Right atrium auricular region (tissue), 2 donors: Measurements from ENCODE around the gene GTPBP4. TPM values are rescaled to one million over a fixed set of nuclear protein-coding genes. Genes with fewer than 3 reads are reported as not detected.
"Not testable (repeated sequence)": the region's sequence is repeated elsewhere in the genome, so short reads cannot be mapped to it uniquely, and the experiment has no call there.

Experiments
- DNase-seq: peaks from one replicate; pipeline ENCODE4 v3.0.0-alpha.2; 2019; ENCODE audit warnings: low spot score
- H3K27ac ChIP-seq, 2 donors: fragments of 200-600 bp; sonication (generic); 1 replicate in 1 of 2; 2 replicates in 1 of 2; pipeline ENCODE4 v1.5.1; 2016 to 2019
- H3K27me3 ChIP-seq, 2 donors: fragments of 200-600 bp; sonication (generic); one replicate each; pipeline versions ENCODE4 v1.5.1 to v1.6.0; 2017 to 2019
- H3K36me3 ChIP-seq: fragments of 200-600 bp; sonication (generic); one replicate; pipeline ENCODE4 v1.5.1; 2016
- H3K4me1 ChIP-seq, 2 donors: fragments of 200-600 bp; sonication (generic); one replicate each; pipeline versions ENCODE4 v1.5.1 to v1.6.0; 2017 to 2019
- H3K4me3 ChIP-seq, 2 donors: fragments of 200-600 bp; sonication (generic); 1 replicate in 1 of 2; 2 replicates in 1 of 2; pipeline ENCODE4 v1.5.1; 2017 to 2019; ENCODE audit warnings: mild to moderate bottlenecking in 1 of 2, moderate library complexity in 1 of 2
- H3K9me3 ChIP-seq, 2 donors: fragments of 200-600 bp; sonication (generic); one replicate each; pipeline ENCODE4 v1.5.1; 2019
- CTCF ChIP-seq, 2 donors: fragments of 200-600 bp; sonication (generic); IDR thresholded peaks; one replicate each; pipeline ENCODE4 v1.5.1; 2019; ENCODE audit warnings: antibody characterized with exemption in 2 of 2
- total RNA-seq, 2 donors: library from RNA; depleted of rRNA; stranded (reverse); fragments of >200 nt; gene quantifications; one replicate each; pipeline ENCODE4 v1.1.0, GENCODE V29; 2016

The GTPBP4 gene
- total RNA-seq, 2 donors from 2014 or later: 14.4 to 14.6 TPM

- TF ChIP-seq CTCF (IDR thresholded peaks at IDR 0.05): no peak
- peaks cover 0 to 33% of the 10 kb centered on the region in 2 donors for H3K4me1 ChIP-seq
- no peaks in the 10 kb centered on the region for H3K9me3 ChIP-seq
- no peaks in the 10 kb centered on the region for H3K27me3 ChIP-seq
- DNase-seq: no peak
- no peak overlapping the region for H3K4me3 ChIP-seq
- H3K27ac ChIP-seq: no peak overlapping the region
- H3K36me3 ChIP-seq: peaks cover 4% of the 10 kb centered on the region
These were observed 75.1 kb downstream of the GTPBP4 start for GRCh38 chr10:1063232-1063865.

DNA sequence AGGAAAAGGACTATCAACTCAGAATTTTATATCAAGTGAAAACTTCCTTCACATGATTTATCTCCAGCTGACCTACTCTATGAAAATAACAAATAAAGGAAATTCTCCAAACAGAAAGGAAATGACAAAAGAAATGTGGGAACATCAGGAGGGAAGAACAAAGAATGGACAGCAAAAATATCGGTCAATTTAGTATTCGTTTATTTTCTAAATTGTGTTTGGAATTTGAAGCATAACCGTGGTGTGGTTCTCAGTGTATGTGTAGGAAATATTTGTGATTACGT is 76.7 kb downstream of the GTPBP4 start:
- no peak for DNase-seq
- H3K9me3 ChIP-seq: no peaks in the 10 kb centered on the region
- no peak overlapping the region for H3K27ac ChIP-seq
- peaks cover 0 to 33% of the 10 kb centered on the region in 2 donors for H3K4me1 ChIP-seq
- TF ChIP-seq CTCF (IDR thresholded peaks at IDR 0.05): no peak
- H3K27me3 ChIP-seq: no peaks in the 10 kb centered on the region
- peaks cover 4% of the 10 kb centered on the region for H3K36me3 ChIP-seq
- H3K4me3 ChIP-seq: no peak overlapping the region

- H3K9me3 ChIP-seq, H3K4me3 ChIP-seq, H3K27me3 ChIP-seq, H3K36me3 ChIP-seq, DNase-seq, H3K27ac ChIP-seq: not testable (repeated sequence)
- peaks cover 0 to 21% of the 10 kb centered on the region in 2 donors for H3K4me1 ChIP-seq
These were observed 78.5 kb downstream of the GTPBP4 start for GRCh38 chr10:1066734-1067133.

DNA sequence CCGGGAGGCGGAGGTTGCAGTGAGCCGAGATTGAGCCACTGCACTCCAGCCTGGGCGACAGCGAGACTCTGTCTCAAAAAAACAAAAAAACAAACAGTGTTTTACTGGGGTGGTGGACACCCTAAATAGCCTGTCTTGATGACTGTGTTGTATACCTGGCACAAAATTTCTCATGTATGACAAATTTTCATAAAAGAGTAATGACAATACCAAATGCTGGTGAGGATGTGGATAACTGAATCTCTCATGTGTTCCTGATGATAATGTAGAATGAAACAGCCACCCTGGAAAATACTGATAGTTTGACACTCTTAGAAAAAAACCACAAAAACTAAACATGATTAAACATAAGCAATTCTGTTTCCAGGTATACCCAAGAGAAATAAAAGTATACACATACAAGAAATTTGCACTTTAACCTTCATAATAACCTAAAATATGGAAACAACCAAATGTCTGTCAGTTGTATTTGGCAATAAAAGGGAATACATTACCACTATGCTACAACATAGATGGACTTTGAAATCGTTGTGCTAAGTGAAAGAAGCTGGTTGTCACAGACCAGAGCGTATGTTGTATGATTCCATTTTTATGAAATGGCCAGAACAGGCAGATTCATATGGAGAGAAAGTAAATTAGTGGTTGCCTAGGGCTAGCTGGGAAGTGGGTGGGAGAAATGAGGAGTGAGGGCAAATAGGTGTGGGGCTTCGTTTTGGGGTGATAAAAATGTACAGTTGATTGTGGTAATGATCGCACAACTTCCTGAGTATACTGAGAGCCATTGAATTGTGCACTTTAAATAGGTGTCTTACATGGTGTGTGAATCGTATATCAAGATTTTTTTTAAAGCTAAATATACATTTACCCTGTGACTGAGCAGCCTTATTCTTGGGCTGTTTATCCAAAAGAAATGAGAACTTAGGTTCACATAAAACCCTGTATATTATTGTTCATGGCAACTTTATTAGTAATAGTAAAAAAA is 80.4 kb downstream of the GTPBP4 start:
- Histone ChIP-seq H3K4me3 (no peak overlapping the region), H3K27me3 (no peaks in the 10 kb centered on the region), H3K9me3 (no peaks in the 10 kb centered on the region), H3K27ac (no peak overlapping the region), H3K36me3 (peaks cover 18% of the 10 kb centered on the region), H3K4me1 (peaks cover 0 to 5% of the 10 kb centered on the region in 2 donors)
- TF ChIP-seq CTCF (IDR thresholded peaks at IDR 0.05): no peak
- DNase-seq: no peak

Other genes starting within 250 kb of the GTPBP4 start
- gene LARP4B, start 56.7 kb upstream of the GTPBP4 start, total RNA-seq: 10 to 100 TPM; 24.2 to 26.1 TPM
- under 1 TPM in 1 of 2 donors, not detected in 1; 0.24 TPM for gene IDI2, start 37.4 kb downstream of the GTPBP4 start, total RNA-seq
- 10 to 100 TPM; 16.7 to 24.3 TPM for gene IDI1, start 60.7 kb downstream of the GTPBP4 start, total RNA-seq
- 10 to 100 TPM; 19.4 to 20.2 TPM for gene WDR37, start 68.0 kb downstream of the GTPBP4 start, total RNA-seq